Stimulated activated CD8-positive, alpha-beta memory T cell treated with anti-CD3 and anti-CD28 coated beads, Interleukin-12 subunit alpha, Interleukin-12 subunit beta, amount 100 ng/mL, for 4 hours (primary cell): ENCODE measurements around the gene DCHS1.

ENCODE experiments used
- DNase-seq: peaks from one replicate; pipeline ENCODE4 v3.0.0-alpha.2; 2020; ENCODE audit warnings: low read depth

DCHS1 gene

GRCh38 chr11:6586434-6587359, 68.9 kb downstream of the DCHS1 start:
- no peak for DNase-seq

DNA sequence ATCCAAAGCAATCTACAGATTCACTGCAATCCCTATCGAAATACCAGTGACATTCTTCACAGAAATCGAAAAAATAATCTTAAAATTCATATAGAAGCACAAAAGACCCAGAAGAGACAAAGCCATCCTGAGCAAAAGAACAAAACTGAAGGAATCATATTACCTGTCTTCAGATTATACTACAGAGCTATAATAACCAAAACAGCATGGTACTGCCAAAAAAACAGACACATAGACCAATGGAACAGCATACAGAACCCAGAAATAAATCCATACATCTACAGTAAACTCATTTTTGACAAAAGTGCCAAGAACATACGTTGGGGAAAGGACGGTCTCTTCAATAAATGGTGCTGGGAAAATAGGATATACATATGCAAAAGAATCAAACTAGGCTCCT, 71.1 kb downstream of the DCHS1 start:
- DNase-seq, result no peak

GRCh38 chr11:6583584-6583983, 72.0 kb downstream of the DCHS1 start:
- no peak for DNase-seq

DNA sequence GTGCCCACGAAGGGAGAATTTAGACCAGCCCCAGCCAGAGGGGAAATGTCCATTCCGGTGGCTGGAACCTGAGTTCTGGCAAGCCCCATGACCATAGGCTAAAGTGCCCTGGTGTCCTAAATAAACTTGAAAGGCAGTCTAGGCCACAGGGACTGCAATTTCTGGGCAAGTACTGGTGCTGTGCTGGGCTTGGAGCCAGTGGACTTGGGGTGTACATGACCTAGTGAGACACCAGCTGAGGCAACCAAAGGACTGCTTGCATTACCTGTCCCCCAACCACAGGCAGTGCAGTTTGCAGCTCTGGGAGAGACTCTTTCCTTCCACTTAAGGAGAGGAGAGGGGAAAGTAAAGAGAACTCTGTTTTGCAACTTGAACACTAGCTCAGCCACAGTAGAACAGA, 75.9 kb downstream of the DCHS1 start:
- no peak for DNase-seq

DNA sequence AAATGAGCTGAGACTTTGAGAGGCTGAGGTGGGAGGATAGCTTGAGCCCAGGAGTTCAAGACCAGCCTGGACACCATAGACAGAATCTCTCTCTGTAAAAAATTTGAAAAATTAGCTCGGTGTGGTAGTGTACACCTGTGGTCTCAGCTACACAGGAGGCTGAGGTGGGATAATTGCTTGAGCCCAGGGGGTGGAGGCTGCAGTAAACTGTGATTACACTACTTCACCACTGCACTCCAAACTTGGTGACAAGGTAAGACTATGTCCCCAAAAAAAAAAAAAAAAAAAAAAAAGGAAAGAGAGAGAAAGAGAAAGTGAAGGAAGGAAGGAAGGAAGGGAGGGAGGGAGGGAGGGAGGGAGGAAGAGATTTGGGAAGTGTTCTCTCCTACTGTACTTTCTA, 77.5 kb downstream of the DCHS1 start:
- DNase-seq, result no peak

GRCh38 chr11:6576471-6577373, 78.9 kb downstream of the DCHS1 start:
- no peak for DNase-seq

DNA sequence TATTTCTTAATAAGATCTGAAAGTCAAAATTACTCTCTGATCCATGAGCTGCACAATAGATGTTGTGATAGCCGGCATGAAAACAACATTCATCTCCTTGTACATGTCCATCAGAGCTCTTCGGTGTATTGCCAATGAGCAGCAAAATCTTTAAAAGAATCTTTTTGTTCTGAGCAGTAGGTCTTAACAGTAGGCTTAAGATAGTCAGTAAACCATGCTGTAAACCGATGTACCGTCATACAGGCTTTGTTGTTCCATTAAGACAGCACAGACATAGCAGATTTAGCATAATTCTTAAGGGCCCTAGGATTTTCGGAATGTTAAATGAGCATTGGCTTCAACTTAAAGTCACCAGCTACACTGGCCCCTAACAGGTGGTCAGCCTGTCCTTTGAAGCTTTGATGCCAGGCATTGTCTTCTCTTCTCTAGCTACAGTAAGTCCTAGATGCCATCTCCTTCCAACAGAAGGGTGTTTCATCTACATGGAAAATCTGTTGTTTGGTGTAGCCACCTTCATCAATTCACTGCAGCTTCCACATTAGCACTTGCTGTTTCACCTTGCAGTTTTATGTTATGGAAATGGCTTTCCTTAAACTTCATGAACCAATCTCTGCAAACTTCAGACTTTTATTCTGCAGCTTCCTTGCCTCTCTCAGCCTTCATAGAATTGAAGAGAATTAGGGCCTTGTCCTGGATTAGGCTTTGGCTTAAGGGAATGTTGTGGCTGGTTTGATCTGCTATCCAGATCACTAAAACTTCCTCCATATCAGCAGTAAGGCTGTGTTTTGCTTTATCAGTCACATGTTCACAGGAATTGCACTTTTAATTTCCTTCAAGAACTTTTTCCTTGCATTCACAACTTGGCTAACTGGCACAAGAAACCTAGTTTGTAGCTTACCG, 80.5 kb downstream of the DCHS1 start:
- DNase-seq, result no peak

GRCh38 chr11:6572215-6572614, 83.4 kb downstream of the DCHS1 start:
- DNase-seq, result no peak

- no peak for DNase-seq
These were observed 84.1 kb downstream of the DCHS1 start for GRCh38 chr11:6571434-6572008.
